IPS DF 6.9 (cell line): ENCODE results near the gene SLCO3A1.

Experiments used
- DNase-seq: peaks from one replicate; pipeline ENCODE4 v3.0.0-alpha.2; 2013; ENCODE audit warnings: low read depth, low spot score
- H3K27ac ChIP-seq: one replicate; pipeline ENCODE4 v1.5.1; 2013; ENCODE audit warnings: low read length, control low read depth
- H3K27me3 ChIP-seq: 2 replicates; pipeline ENCODE4 v1.6.1; 2013; ENCODE audit warnings: mild to moderate bottlenecking, low read length; ENCODE audit not compliant: control insufficient read depth, insufficient read depth
- H3K36me3 ChIP-seq: 2 replicates; pipeline ENCODE4 v1.6.1; 2013; ENCODE audit warnings: low read length; ENCODE audit not compliant: control insufficient read depth, insufficient read depth
- H3K4me1 ChIP-seq: 2 replicates; pipeline ENCODE4 v1.6.1; 2013; ENCODE audit warnings: low read length; ENCODE audit not compliant: control insufficient read depth, insufficient read depth
- H3K4me3 ChIP-seq: 2 replicates; pipeline ENCODE4 v1.5.1; 2013; ENCODE audit warnings: mild to moderate bottlenecking, low read length
- H3K9me3 ChIP-seq: 2 replicates; pipeline ENCODE4 v1.6.1; 2013; ENCODE audit warnings: low read length, inconsistent platforms; ENCODE audit not compliant: control insufficient read depth, insufficient read depth
- WGBS: extraction: QIAGEN DNeasy Blood & Tissue Kit; methylation state at CpG from one replicate; pipeline ENCODE4 v1.1.7; 2013; ENCODE audit warnings: mixed read lengths, missing lambda C conversion rate; ENCODE audit not compliant: insufficient read length, insufficient coverage; 5-methylcytosine and 5-hydroxymethylcytosine counted together

Gene SLCO3A1

GRCh38 chr15:92025706-92026270, 172.3 kb downstream of the SLCO3A1 start:
- H3K27me3 ChIP-seq: no peaks in the 10 kb centered on the region
- no peaks in the 10 kb centered on the region for H3K9me3 ChIP-seq
- WGBS: no CpG with 5 or more reads among the region's 10 CpGs
- no peak overlapping the region for H3K27ac ChIP-seq
- H3K36me3 ChIP-seq: no peaks in the 10 kb centered on the region
- H3K4me1 ChIP-seq: 0 out of 2 replicates have a peak, but pooled peaks cover 1% of the 10 kb centered on the region
- no peak for DNase-seq
- H3K4me3 ChIP-seq: no peak overlapping the region

GRCh38 chr15:92028389-92028724, 174.8 kb downstream of the SLCO3A1 start:
- DNase-seq: no peak
- Histone ChIP-seq H3K27me3 (no peaks in the 10 kb centered on the region), H3K4me1 (0 out of 2 replicates have a peak, but pooled peaks cover 1% of the 10 kb centered on the region), H3K9me3 (no peaks in the 10 kb centered on the region), H3K27ac (no peak overlapping the region), H3K36me3 (no peaks in the 10 kb centered on the region), H3K4me3 (no peak overlapping the region)
- no CpG with 5 or more reads among the region's 4 CpGs for WGBS

DNA sequence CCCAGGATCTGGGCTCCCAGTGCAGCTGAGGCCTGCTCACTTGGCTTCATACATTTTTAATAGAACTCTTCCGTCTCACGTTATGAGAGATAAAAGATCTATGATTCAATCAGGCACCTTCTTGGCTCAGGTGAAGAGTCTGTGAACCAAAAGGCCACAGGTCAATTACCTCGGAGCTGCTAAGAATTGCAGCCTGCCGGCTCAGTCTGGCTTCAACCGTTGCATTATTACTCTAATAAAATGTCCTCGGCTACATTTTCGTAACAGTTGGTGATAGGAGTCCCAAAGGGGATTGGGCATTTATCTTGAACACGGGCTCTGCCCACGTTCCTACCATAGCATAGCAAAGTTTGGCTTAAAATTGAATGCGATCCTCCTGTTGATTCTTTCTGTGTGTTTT, 176.3 kb downstream of the SLCO3A1 start:
- DNase-seq: no peak
- Histone ChIP-seq H3K4me3 (no peak overlapping the region), H3K27me3 (no peaks in the 10 kb centered on the region), H3K27ac (no peak overlapping the region), H3K36me3 (no peaks in the 10 kb centered on the region), H3K4me1 (no peaks in the 10 kb centered on the region), H3K9me3 (no peaks in the 10 kb centered on the region)
- no CpG with 5 or more reads among the region's 10 CpGs for WGBS

GRCh38 chr15:92033314-92033713, 179.8 kb downstream of the SLCO3A1 start:
- Histone ChIP-seq H3K36me3 (no peaks in the 10 kb centered on the region), H3K27ac (no peak overlapping the region), H3K4me3 (no peak overlapping the region), H3K4me1 (peaks cover 3% of the 10 kb centered on the region; the same call in 1 of the 2 replicates), H3K27me3 (no peaks in the 10 kb centered on the region), H3K9me3 (no peaks in the 10 kb centered on the region)
- no CpG with 5 or more reads among the region's 9 CpGs for WGBS
- no peak for DNase-seq

DNA sequence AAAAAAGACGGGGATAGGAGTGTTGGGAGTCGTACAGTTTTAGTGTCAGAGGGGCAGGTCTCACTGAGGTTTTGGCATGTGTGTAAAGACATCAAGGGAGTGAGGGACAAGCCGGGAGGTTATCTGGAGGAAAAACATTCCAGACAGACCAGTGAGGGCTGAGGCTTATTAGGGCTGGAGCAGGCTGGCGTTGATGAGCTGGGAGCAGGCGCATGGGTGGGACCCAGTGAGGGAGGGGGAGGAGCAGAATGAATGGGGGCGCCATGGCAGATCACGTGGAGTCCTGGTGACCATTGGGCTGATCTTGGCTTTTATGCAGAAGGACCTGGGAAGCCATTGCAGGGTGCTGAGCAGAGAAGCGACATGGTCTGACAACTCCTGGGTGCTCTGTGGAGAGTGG, 180.2 kb downstream of the SLCO3A1 start:
- DNase-seq: no peak
- peaks cover 3% of the 10 kb centered on the region; the same call in 1 of the 2 replicates for H3K4me1 ChIP-seq
- H3K36me3 ChIP-seq: no peaks in the 10 kb centered on the region
- H3K27ac ChIP-seq: no peak overlapping the region
- no CpG with 5 or more reads among the region's 8 CpGs for WGBS
- no peaks in the 10 kb centered on the region for H3K9me3 ChIP-seq
- H3K27me3 ChIP-seq: no peaks in the 10 kb centered on the region
- H3K4me3 ChIP-seq: no peak overlapping the region

DNA sequence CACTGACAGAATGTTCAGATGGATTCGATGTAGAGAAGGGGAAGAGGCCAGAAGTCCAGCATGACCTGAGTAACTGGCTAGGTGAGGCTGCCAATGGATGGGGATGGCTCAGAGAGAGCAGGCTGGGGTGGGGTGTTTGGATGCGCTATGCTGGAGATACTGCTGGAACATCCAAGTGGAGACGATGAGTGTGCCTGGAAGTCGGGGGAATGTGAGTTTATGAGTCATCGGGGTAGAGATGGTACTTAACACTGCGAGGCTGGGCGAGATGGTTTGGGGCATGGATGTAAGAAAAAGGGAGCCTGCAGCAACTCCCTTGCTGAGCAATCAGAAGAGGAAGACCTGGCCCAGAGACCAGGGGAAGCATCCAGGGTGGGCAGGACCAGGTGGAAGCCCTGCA, 180.7 kb downstream of the SLCO3A1 start:
- Histone ChIP-seq H3K4me1 (peaks cover 3% of the 10 kb centered on the region; the same call in 1 of the 2 replicates), H3K4me3 (no peak overlapping the region), H3K36me3 (no peaks in the 10 kb centered on the region), H3K27ac (no peak overlapping the region), H3K27me3 (no peaks in the 10 kb centered on the region), H3K9me3 (no peaks in the 10 kb centered on the region)
- WGBS: no CpG with 5 or more reads among the region's 7 CpGs
- DNase-seq: no peak

GRCh38 chr15:92035551-92035950, 182.0 kb downstream of the SLCO3A1 start:
- H3K4me1 ChIP-seq: peaks cover 3% of the 10 kb centered on the region; the same call in 1 of the 2 replicates
- WGBS: no CpG with 5 or more reads among the region's 3 CpGs
- H3K4me3 ChIP-seq: no peak overlapping the region
- H3K27ac ChIP-seq: no peak overlapping the region
- no peaks in the 10 kb centered on the region for H3K27me3 ChIP-seq
- no peaks in the 10 kb centered on the region for H3K9me3 ChIP-seq
- H3K36me3 ChIP-seq: no peaks in the 10 kb centered on the region
- no peak for DNase-seq

DNA sequence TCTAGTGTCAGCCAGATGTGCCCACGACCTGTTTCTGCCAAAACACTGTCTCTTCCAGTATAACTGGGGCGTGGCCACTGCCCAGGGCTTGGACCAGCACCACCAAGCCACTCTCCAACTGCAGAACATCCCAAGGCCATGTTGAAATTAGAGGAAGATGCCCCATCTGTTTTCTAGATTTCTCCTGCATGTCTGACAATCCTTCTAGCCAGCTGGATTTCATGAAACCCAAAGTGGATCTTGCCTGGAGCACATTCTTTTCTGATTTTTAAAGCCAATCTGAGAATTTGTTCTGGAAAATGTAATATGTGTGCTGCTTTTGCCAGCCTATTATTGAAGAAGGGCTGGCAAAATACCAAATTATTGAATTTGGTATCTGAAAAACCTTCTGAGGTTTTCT, 182.5 kb downstream of the SLCO3A1 start:
- no peak for DNase-seq
- H3K4me3 ChIP-seq: no peak overlapping the region
- no peak overlapping the region for H3K27ac ChIP-seq
- no peaks in the 10 kb centered on the region for H3K9me3 ChIP-seq
- no CpG with 5 or more reads among the region's 2 CpGs for WGBS
- no peaks in the 10 kb centered on the region for H3K27me3 ChIP-seq
- no peaks in the 10 kb centered on the region for H3K36me3 ChIP-seq
- H3K4me1 ChIP-seq: peaks cover 3% of the 10 kb centered on the region; the same call in 1 of the 2 replicates

- no peak for DNase-seq
- no peaks in the 10 kb centered on the region for H3K36me3 ChIP-seq
- no peaks in the 10 kb centered on the region for H3K9me3 ChIP-seq
- no peak overlapping the region for H3K4me3 ChIP-seq
- H3K4me1 ChIP-seq: peaks cover 3% of the 10 kb centered on the region; the same call in 1 of the 2 replicates
- no peak overlapping the region for H3K27ac ChIP-seq
- no CpG with 5 or more reads among the region's 1 CpG for WGBS
- no peaks in the 10 kb centered on the region for H3K27me3 ChIP-seq
These were observed 184.0 kb downstream of the SLCO3A1 start for GRCh38 chr15:92037491-92037890.

GRCh38 chr15:92040350-92040749, 186.8 kb downstream of the SLCO3A1 start:
- WGBS: no CpG with 5 or more reads among the region's 1 CpG
- no peak for DNase-seq
- H3K9me3 ChIP-seq: no peaks in the 10 kb centered on the region
- peaks cover 3% of the 10 kb centered on the region; the same call in 1 of the 2 replicates for H3K4me1 ChIP-seq
- H3K4me3 ChIP-seq: no peak overlapping the region
- no peaks in the 10 kb centered on the region for H3K27me3 ChIP-seq
- H3K36me3 ChIP-seq: no peaks in the 10 kb centered on the region
- no peak overlapping the region for H3K27ac ChIP-seq

DNA sequence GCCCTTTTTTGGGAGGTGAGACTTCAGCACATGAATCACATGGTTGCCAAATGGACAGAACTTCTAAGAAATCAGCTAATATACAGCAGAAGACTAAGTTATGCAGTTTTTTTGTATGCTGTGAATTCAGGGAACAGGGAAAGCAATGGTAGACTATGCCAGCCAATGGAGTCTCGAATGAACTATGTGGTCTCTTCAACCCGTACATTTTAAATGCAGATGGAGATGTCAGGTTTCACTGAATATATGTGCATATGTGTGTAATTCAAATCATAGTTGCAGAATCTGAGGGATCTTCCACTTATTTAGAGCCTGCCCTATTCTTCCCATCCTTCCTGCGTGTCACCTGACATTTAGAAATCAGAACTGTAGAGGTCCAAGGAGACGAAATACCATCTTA, 187.9 kb downstream of the SLCO3A1 start:
- no CpG with 5 or more reads among the region's 4 CpGs for WGBS

More for the DNA sequence above, 187.9 kb downstream of the SLCO3A1 start:
- Histone ChIP-seq H3K4me3 (no peak overlapping the region), H3K27me3 (no peaks in the 10 kb centered on the region), H3K9me3 (no peaks in the 10 kb centered on the region), H3K36me3 (no peaks in the 10 kb centered on the region), H3K4me1 (peaks cover 3% of the 10 kb centered on the region; the same call in 1 of the 2 replicates), H3K27ac (no peak overlapping the region)
- no peak for DNase-seq
